Ectodermal cell (in vitro differentiated cells): ENCODE measurements around the gene TMPRSS12.
"Not testable (repeated sequence)": the region's sequence is repeated elsewhere in the genome, so short reads cannot be mapped to it uniquely, and the experiment has no call there.

Experiments used
- H3K27ac ChIP-seq: 2 replicates; pipeline ENCODE4 v1.7.0; 2013; ENCODE audit warnings: mild to moderate bottlenecking, low read depth, low read length; ENCODE audit not compliant: insufficient read depth, poor library complexity, severe bottlenecking
- H3K27me3 ChIP-seq: 2 replicates; pipeline ENCODE4 v1.7.0; 2013; ENCODE audit warnings: mild to moderate bottlenecking, low read length; ENCODE audit not compliant: insufficient read depth, control insufficient read depth, poor library complexity, severe bottlenecking
- H3K36me3 ChIP-seq: one replicate; pipeline ENCODE4 v1.7.0; 2013; ENCODE audit warnings: low read length; ENCODE audit not compliant: control insufficient read depth, insufficient read depth
- H3K4me1 ChIP-seq: one replicate; pipeline ENCODE4 v1.7.0; 2013; ENCODE audit warnings: low read length; ENCODE audit not compliant: control insufficient read depth, insufficient read depth
- H3K4me3 ChIP-seq: 2 replicates; pipeline ENCODE4 v1.7.0; 2013; ENCODE audit warnings: low read depth, low read length, control low read depth; ENCODE audit not compliant: insufficient read depth
- H3K9me3 ChIP-seq: 2 replicates; pipeline ENCODE4 v1.7.0; 2013; ENCODE audit warnings: mild to moderate bottlenecking, low read length, moderate library complexity; ENCODE audit not compliant: control insufficient read depth
- WGBS, 2 experiments: methylation state at CpG; one replicate each; pipeline ENCODE4 v1.1.7; 2013; ENCODE audit warnings: missing lambda C conversion rate in 2 of 2; 5-methylcytosine and 5-hydroxymethylcytosine counted together

The TMPRSS12 gene

DNA sequence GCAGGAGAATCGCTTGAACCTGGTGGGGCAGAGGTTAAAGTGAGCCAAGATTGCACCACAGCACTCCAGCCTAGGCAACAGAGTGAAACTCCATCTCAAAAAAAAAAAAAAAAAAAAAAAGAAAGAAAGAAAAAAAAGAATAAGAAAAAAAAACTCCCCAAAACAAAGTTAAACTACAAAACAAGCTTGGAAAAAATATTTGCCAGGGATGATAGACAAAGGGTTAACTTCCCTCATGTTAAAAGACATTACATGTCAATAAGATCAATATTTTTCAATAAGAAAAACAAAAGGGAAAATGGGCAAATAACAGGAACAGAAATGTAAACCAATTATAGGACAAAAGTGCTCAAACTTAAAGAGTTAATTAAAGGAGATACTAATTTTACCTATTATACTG, 83.2 kb downstream of the TMPRSS12 start:
- no peak overlapping the region for H3K27ac ChIP-seq
- H3K27me3 ChIP-seq = no peaks in the 10 kb centered on the region
- no peak overlapping the region for H3K4me3 ChIP-seq
- WGBS, 2 experiments = 73 to 100% methylated on average over 1 of the region's 1 CpG
- no peaks in the 10 kb centered on the region for H3K36me3 ChIP-seq
- peaks cover 21% of the 10 kb centered on the region for H3K4me1 ChIP-seq
- no peaks in the 10 kb centered on the region for H3K9me3 ChIP-seq

- no peak overlapping the region for H3K4me3 ChIP-seq
- no peaks in the 10 kb centered on the region for H3K27me3 ChIP-seq
- H3K27ac ChIP-seq = no peak overlapping the region
- H3K4me1 ChIP-seq = peaks cover 21% of the 10 kb centered on the region
- 96 to 100% methylated on average over 1 of the region's 1 CpG for WGBS, 2 experiments
- no peaks in the 10 kb centered on the region for H3K36me3 ChIP-seq
- no peaks in the 10 kb centered on the region for H3K9me3 ChIP-seq
These were observed 83.7 kb downstream of the TMPRSS12 start for GRCh38 chr12:50926415-50926814.

DNA sequence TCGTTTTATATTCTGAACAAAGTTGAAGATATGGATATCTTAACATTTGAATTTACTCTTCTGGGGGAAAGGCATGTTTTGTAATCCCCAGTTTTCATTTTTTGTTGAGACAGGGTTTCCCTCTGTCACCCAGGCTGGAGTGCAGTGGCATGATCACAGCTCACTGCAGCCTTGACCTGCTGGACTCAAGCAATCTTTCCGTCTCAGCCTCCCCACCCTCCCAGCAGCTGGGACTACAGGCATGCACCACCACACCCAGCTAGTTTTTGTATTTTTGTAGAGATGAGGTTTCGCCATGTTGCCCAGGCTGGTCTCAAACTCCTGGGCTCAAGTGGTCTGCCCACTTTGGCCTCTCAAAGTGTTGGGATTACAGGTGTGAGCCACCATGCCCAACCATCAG, 84.2 kb downstream of the TMPRSS12 start:
- not testable (repeated sequence) for H3K27me3 ChIP-seq, H3K27ac ChIP-seq, H3K4me3 ChIP-seq, H3K9me3 ChIP-seq, H3K36me3 ChIP-seq
- peaks cover 21% of the 10 kb centered on the region for H3K4me1 ChIP-seq
- whole genome bisulfite sequencing, 2 experiments = 76 to 86% methylated on average over 2 to 3 of the region's 3 CpGs

- H3K36me3 ChIP-seq = no peaks in the 10 kb centered on the region
- H3K9me3 ChIP-seq = no peaks in the 10 kb centered on the region
- 90 to 96% methylated on average over 2 of the region's 2 CpGs for WGBS, 2 experiments
- H3K27me3 ChIP-seq = no peaks in the 10 kb centered on the region
- no peak overlapping the region for H3K4me3 ChIP-seq
- H3K4me1 ChIP-seq = peaks cover 19% of the 10 kb centered on the region
- H3K27ac ChIP-seq = no peak overlapping the region
These were observed 84.6 kb downstream of the TMPRSS12 start for GRCh38 chr12:50927356-50927755.

DNA sequence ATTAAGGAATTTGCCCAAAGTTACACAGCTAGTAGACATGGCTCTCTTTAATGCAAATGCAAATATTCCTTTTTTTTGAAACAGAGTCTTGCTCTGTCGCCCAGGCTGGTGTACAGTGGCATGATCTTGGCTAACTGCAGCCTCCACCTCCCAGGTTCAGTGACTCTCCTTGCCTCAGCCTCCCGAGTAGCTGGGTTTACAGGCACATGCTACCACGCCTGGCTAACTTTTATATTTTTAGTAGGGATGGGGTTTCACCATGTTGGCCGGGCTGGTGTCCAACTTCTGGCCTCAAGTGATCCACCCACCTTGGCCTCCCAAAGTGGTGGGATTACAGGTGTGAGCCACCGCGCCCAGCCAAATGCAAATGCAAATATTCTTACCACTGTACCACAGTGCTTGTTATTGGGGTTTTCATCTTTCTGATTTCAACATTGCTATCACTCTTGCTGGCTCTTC, 85.1 kb downstream of the TMPRSS12 start:
- 93 to 97% methylated on average over 6 of the region's 6 CpGs for WGBS, 2 experiments
- no peak overlapping the region for H3K4me3 ChIP-seq

GRCh38 chr12:50928392-50928791, 85.7 kb downstream of the TMPRSS12 start:
- peaks cover 13% of the 10 kb centered on the region for H3K4me1 ChIP-seq
- no peak overlapping the region for H3K27ac ChIP-seq
- no peaks in the 10 kb centered on the region for H3K36me3 ChIP-seq
- 86 to 89% methylated on average over 3 of the region's 3 CpGs for WGBS, 2 experiments
- no peaks in the 10 kb centered on the region for H3K27me3 ChIP-seq
- H3K4me3 ChIP-seq = no peak overlapping the region
- H3K9me3 ChIP-seq = no peaks in the 10 kb centered on the region

More for the DNA sequence above, 85.1 kb downstream of the TMPRSS12 start:
- Histone ChIP-seq H3K9me3 (no peaks in the 10 kb centered on the region), H3K27ac (no peak overlapping the region), H3K4me1 (peaks cover 14% of the 10 kb centered on the region), H3K27me3 (no peaks in the 10 kb centered on the region), H3K36me3 (no peaks in the 10 kb centered on the region)

DNA sequence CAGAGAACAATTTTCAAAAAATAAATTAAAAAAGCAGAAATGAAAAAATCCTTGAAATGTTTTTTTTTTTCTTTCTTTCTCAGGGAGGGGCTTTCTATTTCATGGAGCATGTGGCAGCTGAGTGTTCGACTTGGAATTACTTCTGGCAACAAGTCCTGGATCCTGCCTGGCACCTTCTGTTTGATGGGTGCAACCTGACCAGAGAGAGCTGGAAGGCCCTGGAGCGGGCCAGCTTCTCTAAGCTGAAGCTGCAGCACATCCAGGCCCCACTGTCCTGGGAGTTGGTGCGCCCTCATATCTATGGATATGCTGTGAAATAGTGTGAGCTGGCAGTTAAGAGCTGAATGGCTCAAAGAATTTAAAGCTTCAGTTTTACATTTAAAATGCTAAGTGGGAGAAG, 87.1 kb downstream of the TMPRSS12 start:
- Histone ChIP-seq H3K4me1 (peaks cover 3% of the 10 kb centered on the region), H3K27me3 (no peaks in the 10 kb centered on the region), H3K36me3 (no peaks in the 10 kb centered on the region), H3K27ac (no peak overlapping the region), H3K9me3 (no peaks in the 10 kb centered on the region), H3K4me3 (no peak overlapping the region)
- 92 to 93% methylated on average over 3 of the region's 3 CpGs for WGBS, 2 experiments

- not testable (repeated sequence) for H3K27me3 ChIP-seq, H3K9me3 ChIP-seq, H3K4me3 ChIP-seq, H3K27ac ChIP-seq, H3K4me1 ChIP-seq, H3K36me3 ChIP-seq
- 90 to 92% methylated on average over 12 of the region's 12 CpGs for WGBS, 2 experiments
These were observed 87.8 kb downstream of the TMPRSS12 start for GRCh38 chr12:50930477-50930876.

- H3K4me3 ChIP-seq = no peak overlapping the region
- 92 to 100% methylated on average over 2 of the region's 2 CpGs for WGBS, 2 experiments
- no peaks in the 10 kb centered on the region for H3K9me3 ChIP-seq
- H3K36me3 ChIP-seq = no peaks in the 10 kb centered on the region
- no peaks in the 10 kb centered on the region for H3K4me1 ChIP-seq
- H3K27me3 ChIP-seq = no peaks in the 10 kb centered on the region
- H3K27ac ChIP-seq = no peak overlapping the region
These were observed 90.1 kb downstream of the TMPRSS12 start for GRCh38 chr12:50932787-50933280.

- Histone ChIP-seq H3K9me3 (no peaks in the 10 kb centered on the region), H3K27ac (no peak overlapping the region), H3K27me3 (no peaks in the 10 kb centered on the region), H3K36me3 (no peaks in the 10 kb centered on the region), H3K4me1 (no peaks in the 10 kb centered on the region), H3K4me3 (no peak overlapping the region)
- WGBS, 2 experiments = 94% methylated on average over 2 of the region's 2 CpGs
These were observed 90.9 kb downstream of the TMPRSS12 start for GRCh38 chr12:50933459-50934124.
